Measurements from ENCODE around the gene BRME1. TPM values are rescaled to one million over a fixed set of nuclear protein-coding genes. Genes with fewer than 3 reads are reported as not detected.

BRME1 gene
- total RNA-seq, 1 donor from 2014 or later: 12.0 TPM

DNA sequence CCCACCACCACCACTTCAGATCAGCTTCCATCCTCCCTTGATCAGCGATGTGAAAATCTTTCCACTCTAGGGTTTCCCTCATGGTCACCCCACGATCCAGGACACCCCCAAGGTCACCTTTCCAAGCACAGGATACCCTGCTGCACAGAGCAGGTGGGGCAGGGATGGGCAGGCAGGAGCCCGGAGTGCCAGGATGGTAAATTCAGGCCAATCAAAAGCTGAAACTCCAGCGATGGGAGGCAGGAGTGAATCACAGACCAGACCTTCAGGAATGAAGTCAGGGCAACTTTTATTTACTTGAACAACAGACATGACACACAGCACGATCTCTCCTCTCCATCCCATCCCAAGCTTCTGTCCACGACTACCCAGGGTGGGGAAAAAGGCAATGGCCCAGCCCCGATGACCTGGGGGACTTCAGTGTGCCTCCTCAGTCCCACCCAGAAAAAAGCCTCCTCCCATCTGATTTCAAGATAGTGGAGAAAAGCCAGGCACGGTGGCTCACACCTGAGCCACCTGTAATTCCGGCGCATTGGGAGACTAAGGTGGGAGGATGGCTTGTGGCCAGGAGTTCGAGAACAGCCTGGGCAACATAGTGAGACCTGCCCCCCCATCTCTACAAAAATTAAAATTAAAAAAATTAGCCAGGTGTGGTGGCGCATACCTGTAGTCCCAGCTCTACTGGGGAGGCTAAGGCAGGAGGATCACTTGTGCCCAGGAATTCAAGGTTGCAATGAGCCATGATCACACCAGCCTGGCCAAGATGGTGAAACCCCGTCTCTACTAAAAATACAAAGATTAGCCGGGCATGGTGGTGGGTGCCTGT is 71.5 kb downstream of the BRME1 start:
- peaks cover 0 to 17% of the 10 kb centered on the region in 2 donors for H3K36me3 ChIP-seq
- intact Hi-C loops (cut with DNase I): loop anchor here (5.0 kb wide), 1 partner anchor 37 kb away; the partner anchor contains the start of gene ZSWIM4
- TF ChIP-seq POLR2AphosphoS5 (IDR thresholded peaks at IDR 0.05; ENCODE audit: insufficient read depth in 1 of 2, low read depth in 1 of 2): no peak
- peaks cover 66% of the 10 kb centered on the region for H3K4me1 ChIP-seq
- peak in 1 of 2 donors; percentile 83 for DNase-seq (ENCODE audit: extremely low spot score in 2 of 2)
- peak overlapping the region in 1 of 2 donors; percentile 18 for H3K4me3 ChIP-seq
- H3K9me3 ChIP-seq: no peaks in the 10 kb centered on the region
- peak overlapping the region; percentile 84 for H3K27ac ChIP-seq
- no peaks in the 10 kb centered on the region for H3K27me3 ChIP-seq

DNA sequence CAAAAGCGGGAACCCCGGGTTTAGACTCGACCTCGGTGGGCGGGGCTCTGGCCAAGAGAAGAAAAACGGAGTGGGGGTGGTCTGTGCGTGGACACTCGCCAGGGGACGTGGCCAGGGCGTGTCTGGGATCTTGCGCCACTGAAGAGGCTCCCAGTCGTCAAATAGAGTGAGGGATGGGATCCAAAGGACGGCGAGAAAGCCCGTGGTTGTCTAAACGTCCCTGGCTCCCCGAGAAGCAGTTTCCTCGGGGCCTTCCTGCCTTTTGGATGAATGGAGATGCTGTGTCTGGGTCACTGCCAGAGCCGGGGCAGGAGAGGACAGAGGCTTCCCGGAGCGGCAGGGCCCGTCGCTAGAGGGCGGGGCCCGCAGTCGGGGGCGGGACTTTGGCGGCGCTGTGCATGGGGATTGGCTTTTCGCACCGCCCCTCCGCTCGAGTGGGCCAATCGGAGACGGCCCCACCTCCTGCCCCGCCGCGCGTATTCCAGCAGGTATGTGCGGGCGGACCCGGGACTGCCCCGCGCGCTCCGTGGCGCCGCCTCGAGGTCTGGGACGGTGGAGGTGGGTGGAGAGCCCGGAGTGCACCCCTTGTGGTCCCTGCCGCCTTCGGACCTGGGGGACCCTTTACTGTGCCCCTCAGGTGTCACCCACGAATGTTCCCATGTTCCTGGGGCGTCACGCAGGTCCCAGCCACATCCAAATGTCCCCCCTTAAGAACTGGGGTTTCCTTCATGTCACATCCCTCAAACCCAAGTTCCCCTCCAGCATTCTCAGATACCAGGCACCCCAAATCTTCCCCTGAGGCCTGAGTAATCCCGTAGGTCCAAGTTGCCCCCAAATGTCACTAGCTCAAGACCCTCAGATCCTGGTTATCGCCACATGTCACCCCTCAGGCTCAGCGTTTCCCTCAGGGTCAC is 72.3 kb downstream of the BRME1 start:
- DNase-seq (ENCODE audit: extremely low spot score in 2 of 2): peak in 1 of 2 donors; percentile 93
- peak overlapping the region; percentile 84 for H3K27ac ChIP-seq
- peaks cover 58% of the 10 kb centered on the region for H3K4me1 ChIP-seq
- TF ChIP-seq POLR2AphosphoS5 (IDR thresholded peaks at IDR 0.05; ENCODE audit: insufficient read depth in 1 of 2, low read depth in 1 of 2) (peak; percentile 63 to 80), POLR2A (IDR thresholded peaks at IDR 0.05) (no peak), CTCF (IDR thresholded peaks at IDR 0.05) (peak; percentile 10 to 55 (median 14))
- intact Hi-C loops (cut with DNase I): loop anchor here (5.0 kb wide), 1 partner anchor 36 kb away; the partner anchor contains the start of gene ZSWIM4
- H3K4me3 ChIP-seq: peak overlapping the region; percentile 18
- H3K9me3 ChIP-seq: no peaks in the 10 kb centered on the region
- no peaks in the 10 kb centered on the region for H3K27me3 ChIP-seq
- peaks cover 0 to 17% of the 10 kb centered on the region in 2 donors for H3K36me3 ChIP-seq

MicroRNAs within 50 kb of the gene (microRNA counts, 767-probe panel; counts per million panel counts)
- microRNA hsa-miR-181c-5p (899 to 1,257 counts per million in 2 donors), microRNA hsa-miR-23a-3p (7,829 to 8,492 counts per million in 2 donors), microRNA hsa-miR-24-3p (5,315 to 6,376 counts per million in 2 donors), microRNA hsa-miR-27a-3p (261 to 1,296 counts per million in 2 donors)

Small RNAs within 50 kb of the gene (microRNA-seq; reads per million reads assigned to microRNA genes)
- gene MIR181C (ENCODE audit: borderline number of aligned reads, borderline replicate concordance): 158 reads per million, percentile 59 among the genes with 10 or more reads in this experiment
- 141 reads per million, percentile 58 among the genes with 10 or more reads in this experiment for gene MIR181D (ENCODE audit: borderline number of aligned reads, borderline replicate concordance)

Small RNAs within 50 kb of the gene (small RNA-seq; reads per million reads assigned to genes)
- 69.1 reads per million, percentile 97 among the genes with 10 or more reads in this experiment for gene MIR181C
- 43.0 reads per million, percentile 96 among the genes with 10 or more reads in this experiment for gene MIR181D

Other genes starting within 250 kb of the BRME1 start
- gene MRI1, start 141.6 kb downstream of the BRME1 start, total RNA-seq: 69.0 TPM
- 189 TPM for gene C19orf53, start 131.7 kb downstream of the BRME1 start, total RNA-seq
- 13.0 TPM for gene ZSWIM4, start 110.7 kb downstream of the BRME1 start, total RNA-seq
- not detected for gene NANOS3, start 29.0 kb downstream of the BRME1 start, total RNA-seq
- 44.4 TPM for gene CC2D1A, start 84 bp upstream of the BRME1 start, total RNA-seq
- gene PODNL1, start 32.3 kb upstream of the BRME1 start, total RNA-seq: 5.2 TPM
- 20.6 TPM for gene DCAF15, start 46.4 kb upstream of the BRME1 start, total RNA-seq
- gene RFX1, start 100.2 kb upstream of the BRME1 start, total RNA-seq: 9.6 TPM
- gene RLN3, start 122.0 kb upstream of the BRME1 start, total RNA-seq: not detected
- 1.5 TPM for gene IL27RA, start 125.6 kb upstream of the BRME1 start, total RNA-seq
- gene PALM3, start 156.0 kb upstream of the BRME1 start, total RNA-seq: 0.98 TPM
- gene MISP3, start 166.7 kb upstream of the BRME1 start, total RNA-seq: 2.7 TPM
- gene C19orf67, start 179.7 kb upstream of the BRME1 start, total RNA-seq: not detected
- 6.9 TPM for gene SAMD1, start 184.6 kb upstream of the BRME1 start, total RNA-seq
- 28.0 TPM for gene PRKACA, start 211.6 kb upstream of the BRME1 start, total RNA-seq
- gene ASF1B, start 230.5 kb upstream of the BRME1 start, total RNA-seq: 1.7 TPM